GM23338 (cell line): Measurements from ENCODE around the gene TCN1.

Experiments used
- CREB1 ChIP-seq: fragments of 250-450 bp; sonication (Bioruptor Pico); IDR thresholded peaks from 2 replicates; pipeline ENCODE4 v1.5.0; 2020; ENCODE audit warnings: low read depth, mild to moderate bottlenecking, moderate library complexity
- EZH2 ChIP-seq: fragments of 200-600 bp; sonication (generic); IDR thresholded peaks from one replicate; pipeline ENCODE4 v1.8.0; 2017; ENCODE audit warnings: antibody characterized with exemption, mild to moderate bottlenecking, low read depth; ENCODE audit not compliant: unreplicated experiment
- EZH2phosphoT487 ChIP-seq: fragments of 200-600 bp; sonication (generic); IDR thresholded peaks from one replicate; pipeline ENCODE4 v1.8.1; 2018; ENCODE audit warnings: antibody characterized with exemption; ENCODE audit not compliant: unreplicated experiment
- JUNB ChIP-seq: IDR thresholded peaks from one replicate; pipeline ENCODE4 v1.6.1; 2016; ENCODE audit warnings: antibody characterized with exemption; ENCODE audit not compliant: unreplicated experiment
- POLR2AphosphoS5 ChIP-seq: IDR thresholded peaks from 2 replicates; pipeline ENCODE4 v1.6.1; 2016; ENCODE audit warnings: antibody characterized with exemption, low read depth
- REST ChIP-seq: IDR thresholded peaks from one replicate; pipeline ENCODE4 v1.6.1; 2018; ENCODE audit warnings: antibody characterized with exemption; ENCODE audit not compliant: unreplicated experiment
- ZNF462 ChIP-seq: fragments of 250-450 bp; sonication (Bioruptor Pico); IDR thresholded peaks from 2 replicates; pipeline ENCODE4 v1.5.0; 2020; ENCODE audit warnings: mild to moderate bottlenecking, moderate library complexity
- TF ChIP-seq, protein P1 (sequence below), 2 experiments: fragments of 200-600 bp in 1 of 2; sonication (generic) in 1 of 2; conservative IDR thresholded peaks; 2 replicates each; pipeline versions ENCODE4 v1.5.1 to v1.6.1; 2016 to 2017; ENCODE audit warnings: antibody characterized with exemption in 2 of 2, low read depth in 2 of 2, mild to moderate bottlenecking in 2 of 2, moderate library complexity in 1 of 2

- TF ChIP-seq, protein P1, sequence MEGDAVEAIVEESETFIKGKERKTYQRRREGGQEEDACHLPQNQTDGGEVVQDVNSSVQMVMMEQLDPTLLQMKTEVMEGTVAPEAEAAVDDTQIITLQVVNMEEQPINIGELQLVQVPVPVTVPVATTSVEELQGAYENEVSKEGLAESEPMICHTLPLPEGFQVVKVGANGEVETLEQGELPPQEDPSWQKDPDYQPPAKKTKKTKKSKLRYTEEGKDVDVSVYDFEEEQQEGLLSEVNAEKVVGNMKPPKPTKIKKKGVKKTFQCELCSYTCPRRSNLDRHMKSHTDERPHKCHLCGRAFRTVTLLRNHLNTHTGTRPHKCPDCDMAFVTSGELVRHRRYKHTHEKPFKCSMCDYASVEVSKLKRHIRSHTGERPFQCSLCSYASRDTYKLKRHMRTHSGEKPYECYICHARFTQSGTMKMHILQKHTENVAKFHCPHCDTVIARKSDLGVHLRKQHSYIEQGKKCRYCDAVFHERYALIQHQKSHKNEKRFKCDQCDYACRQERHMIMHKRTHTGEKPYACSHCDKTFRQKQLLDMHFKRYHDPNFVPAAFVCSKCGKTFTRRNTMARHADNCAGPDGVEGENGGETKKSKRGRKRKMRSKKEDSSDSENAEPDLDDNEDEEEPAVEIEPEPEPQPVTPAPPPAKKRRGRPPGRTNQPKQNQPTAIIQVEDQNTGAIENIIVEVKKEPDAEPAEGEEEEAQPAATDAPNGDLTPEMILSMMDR (conservative IDR thresholded peaks at IDR 0.05; ENCODE audit: low read depth in 2 of 2) = no peak
- TF ChIP-seq EZH2 (no peak), CREB1 (no peak), EZH2phosphoT487 (no peak), ZNF462 (CRISPR knock-in tag) (no peak), POLR2AphosphoS5 (no peak), JUNB (no peak), REST (no peak)
These were observed 17.3 kb upstream of the TCN1 start for GRCh38 chr11:59883597-59883996.
